ENCODE results near the gene ABLIM3.

Gene ABLIM3

GRCh38 chr5:149282027-149282965 is 141.0 kb downstream of the ABLIM3 start:
- no peak for DNase-seq (ENCODE audit: low read depth)

DNA sequence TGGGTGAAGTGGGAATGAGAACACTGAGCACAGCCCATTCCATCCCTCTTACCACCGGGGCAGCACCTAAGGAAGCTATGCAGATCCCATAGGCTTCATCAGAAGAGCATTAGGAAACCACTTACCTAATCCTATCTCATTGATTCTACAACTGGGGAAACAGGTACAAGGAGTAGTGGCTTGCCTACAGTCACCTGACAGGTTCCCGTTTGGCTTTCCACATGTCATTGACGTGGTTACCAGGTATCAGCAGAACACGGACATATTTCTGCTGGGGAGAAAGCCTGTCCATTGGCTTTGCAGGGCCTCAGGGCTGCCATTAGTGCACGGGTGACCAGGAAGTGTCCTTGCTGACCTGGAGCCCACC is 141.7 kb downstream of the ABLIM3 start:
- no peak for DNase-seq (ENCODE audit: low read depth)

GRCh38 chr5:149283626-149284480 is 142.6 kb downstream of the ABLIM3 start:
- no peak for DNase-seq (ENCODE audit: low read depth)

DNA sequence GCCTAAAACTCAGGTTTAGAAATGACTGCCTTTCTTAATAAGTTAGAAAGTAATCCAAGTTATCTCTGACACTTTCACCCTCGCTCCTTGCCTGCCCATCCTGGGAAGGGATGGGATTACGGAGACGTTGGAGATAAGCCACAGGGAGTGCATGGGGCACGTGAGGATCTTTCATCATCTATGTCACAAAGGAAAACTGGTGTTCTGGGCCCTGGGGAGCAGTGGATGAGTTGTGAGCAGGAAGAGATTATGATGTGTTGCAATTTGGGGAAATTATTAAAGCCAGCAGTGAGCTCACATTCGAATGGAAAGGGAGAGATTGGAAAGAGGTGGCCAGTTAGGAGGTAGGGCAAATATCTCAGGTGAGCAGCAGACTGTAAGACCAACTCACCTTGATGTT is 143.2 kb downstream of the ABLIM3 start:
- DNase-seq (ENCODE audit: low read depth) = no peak

- no peak for DNase-seq (ENCODE audit: low read depth)
Measured at GRCh38 chr5:149285153-149285552, 143.9 kb downstream of the ABLIM3 start.

DNA sequence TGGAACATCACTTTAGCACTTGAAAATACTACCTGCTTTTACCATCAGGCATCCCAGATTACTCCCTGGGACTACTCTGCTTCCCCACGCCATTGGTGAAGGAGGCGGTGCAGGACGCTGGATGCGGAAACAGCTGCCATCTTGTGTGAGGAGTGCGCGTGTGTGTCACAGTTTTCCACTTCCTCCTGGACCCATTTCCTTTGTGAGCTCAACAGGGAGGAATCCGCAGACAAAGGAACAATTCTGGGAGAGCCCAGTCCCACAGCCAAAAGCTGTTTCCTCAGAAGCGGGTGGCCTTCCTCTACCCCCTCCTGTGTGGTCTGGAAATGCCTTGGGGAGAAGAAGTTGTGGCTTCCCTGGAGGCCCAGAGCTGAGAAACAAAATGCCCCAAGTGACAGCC is 147.1 kb downstream of the ABLIM3 start:
- DNase-seq (ENCODE audit: low read depth) = no peak

DNA sequence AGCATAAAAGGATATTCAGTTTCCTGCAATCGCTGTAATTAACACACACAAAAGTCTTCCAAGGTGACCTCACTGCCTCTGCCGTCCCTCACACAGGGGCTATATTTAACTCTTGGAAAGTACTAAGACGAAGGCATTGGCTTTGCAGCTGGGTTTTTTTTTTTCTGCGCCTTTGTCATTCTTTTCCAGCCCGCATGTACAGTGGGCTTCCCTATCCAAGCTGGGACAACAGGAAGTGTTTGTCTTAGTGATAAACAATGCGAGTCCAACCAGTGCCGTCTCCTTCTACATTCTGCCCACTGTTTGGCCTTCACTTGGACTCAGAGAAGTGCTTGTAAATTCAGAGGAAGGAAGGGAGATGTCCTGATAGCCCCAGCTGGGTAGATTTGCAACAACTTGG is 148.0 kb downstream of the ABLIM3 start:
- DNase-seq (ENCODE audit: low read depth) = no peak

- DNase-seq (ENCODE audit: low read depth) = no peak
Measured at GRCh38 chr5:149294872-149295829, 153.9 kb downstream of the ABLIM3 start.

DNA sequence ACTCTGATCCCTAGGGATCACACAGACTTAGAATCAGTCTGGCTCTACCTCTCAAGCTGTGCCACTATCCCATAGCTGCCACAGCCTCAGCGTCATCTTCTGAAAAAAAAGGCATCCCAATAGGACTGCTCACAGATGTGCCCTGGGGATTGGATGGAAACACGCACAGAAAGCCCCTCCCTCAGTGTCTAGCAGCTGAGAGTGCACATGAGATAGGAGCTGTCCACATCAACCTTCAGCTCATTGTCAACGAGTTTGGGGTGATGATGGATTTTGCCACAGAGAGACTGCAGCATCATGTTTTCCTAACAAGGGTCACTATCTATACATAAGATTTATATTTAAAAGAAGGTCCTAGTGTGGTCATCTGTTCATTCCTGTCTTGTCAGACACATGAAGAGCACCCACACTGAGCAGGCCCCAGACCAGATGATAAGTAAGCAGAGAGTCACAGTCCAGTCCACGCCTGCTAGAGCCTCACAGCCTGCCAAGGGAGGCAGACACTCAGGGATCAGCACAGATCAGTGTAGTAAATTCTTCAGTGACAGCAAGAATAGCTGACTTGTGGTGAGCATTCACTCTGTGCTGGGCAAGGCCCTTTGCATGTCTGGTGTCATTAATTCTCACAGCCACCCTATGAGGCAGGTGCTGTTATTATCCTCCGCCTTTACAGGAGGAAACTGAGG is 156.2 kb downstream of the ABLIM3 start:
- DNase-seq (ENCODE audit: low read depth) = no peak

DNA sequence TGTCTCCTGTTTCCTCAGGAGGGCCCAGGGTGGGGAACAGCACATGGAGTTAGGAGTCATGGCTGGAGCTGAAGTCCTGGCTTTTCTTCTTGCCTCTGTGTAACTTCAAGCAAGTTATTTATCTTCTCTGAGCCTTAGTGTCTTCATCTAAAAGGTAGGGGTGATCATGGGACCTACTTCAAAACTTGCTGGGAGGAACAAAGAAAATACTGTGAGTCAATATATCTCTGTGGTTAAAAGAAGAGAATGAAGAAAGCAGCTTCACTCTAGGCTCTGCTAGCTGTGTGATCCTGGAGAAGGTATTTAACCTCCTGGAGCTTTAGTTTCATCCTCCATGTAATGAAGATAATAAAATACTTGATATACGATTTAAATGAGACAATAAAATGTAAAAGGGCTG is 156.9 kb downstream of the ABLIM3 start:
- no peak for DNase-seq (ENCODE audit: low read depth)

- no peak for DNase-seq (ENCODE audit: low read depth)
Measured at GRCh38 chr5:149298842-149299404, 157.6 kb downstream of the ABLIM3 start.

- no peak for DNase-seq (ENCODE audit: low read depth)
Measured at GRCh38 chr5:149299451-149300054, 158.3 kb downstream of the ABLIM3 start.

DNA sequence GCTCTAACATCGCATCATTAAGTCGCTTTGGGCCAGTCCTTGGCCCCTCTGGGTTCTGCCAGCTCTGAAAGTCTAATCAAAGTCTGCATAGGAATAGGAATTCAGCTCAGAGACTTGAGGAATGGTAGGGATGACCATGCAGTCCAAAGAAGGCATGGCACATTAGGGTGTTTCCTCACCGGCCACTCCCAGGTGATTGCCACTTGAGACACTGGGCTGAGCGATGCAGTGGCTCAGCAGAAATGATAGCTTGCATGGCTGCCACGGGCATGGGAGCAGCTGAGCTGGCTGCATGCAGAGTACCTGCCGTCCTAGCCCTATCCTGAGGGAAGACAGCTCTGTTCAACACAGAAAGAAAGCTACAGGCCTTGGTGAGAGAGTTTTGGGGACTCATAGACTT is 159.1 kb downstream of the ABLIM3 start:
- no peak for DNase-seq (ENCODE audit: low read depth)

- no peak for DNase-seq (ENCODE audit: low read depth)
Measured at GRCh38 chr5:149301049-149301743, 159.9 kb downstream of the ABLIM3 start.

- no peak for DNase-seq (ENCODE audit: low read depth)
Measured at GRCh38 chr5:149301744-149302380, 160.6 kb downstream of the ABLIM3 start.

DNA sequence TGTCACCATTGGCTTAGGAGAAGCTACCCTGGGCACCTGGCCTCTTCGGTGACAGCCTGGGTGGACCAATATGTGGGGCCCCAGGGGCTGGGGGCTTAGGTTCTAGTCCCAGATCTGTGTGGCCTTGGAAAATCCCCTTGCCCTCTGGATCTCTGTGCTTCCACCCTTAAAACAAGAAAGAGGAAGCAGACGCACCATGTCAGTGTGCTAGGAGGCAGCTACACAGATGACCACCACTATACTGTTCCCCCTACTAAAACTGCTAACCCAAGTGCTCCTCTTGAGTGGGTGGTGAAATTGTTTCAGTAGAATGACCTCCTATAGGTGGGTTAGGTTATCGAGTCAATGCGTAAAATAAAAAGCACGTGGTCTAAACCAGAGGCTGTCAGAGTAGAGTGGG is 161.3 kb downstream of the ABLIM3 start:
- no peak for DNase-seq (ENCODE audit: low read depth)

- no peak for DNase-seq (ENCODE audit: low read depth)
Measured at GRCh38 chr5:149303210-149303609, 161.9 kb downstream of the ABLIM3 start.

- DNase-seq (ENCODE audit: low read depth) = no peak
Measured at GRCh38 chr5:149304195-149305078, 163.1 kb downstream of the ABLIM3 start.

Measured in stimulated activated CD8-positive, alpha-beta memory T cell treated with anti-CD3 and anti-CD28 coated beads, Interleukin-12 subunit alpha, Interleukin-12 subunit beta, amount 100 ng/mL, for 4 hours (primary cell).